Measurements from ENCODE around the gene EIF1. TPM values are rescaled to one million over a fixed set of nuclear protein-coding genes. Genes with fewer than 3 reads are reported as not detected.

EIF1 gene
- total and polyA plus RNA-seq, 2 of the 8 experiments (the other 6 are each of a cell fraction or from before 2014, with no cell fraction given): 175 to 539 TPM

DNA sequence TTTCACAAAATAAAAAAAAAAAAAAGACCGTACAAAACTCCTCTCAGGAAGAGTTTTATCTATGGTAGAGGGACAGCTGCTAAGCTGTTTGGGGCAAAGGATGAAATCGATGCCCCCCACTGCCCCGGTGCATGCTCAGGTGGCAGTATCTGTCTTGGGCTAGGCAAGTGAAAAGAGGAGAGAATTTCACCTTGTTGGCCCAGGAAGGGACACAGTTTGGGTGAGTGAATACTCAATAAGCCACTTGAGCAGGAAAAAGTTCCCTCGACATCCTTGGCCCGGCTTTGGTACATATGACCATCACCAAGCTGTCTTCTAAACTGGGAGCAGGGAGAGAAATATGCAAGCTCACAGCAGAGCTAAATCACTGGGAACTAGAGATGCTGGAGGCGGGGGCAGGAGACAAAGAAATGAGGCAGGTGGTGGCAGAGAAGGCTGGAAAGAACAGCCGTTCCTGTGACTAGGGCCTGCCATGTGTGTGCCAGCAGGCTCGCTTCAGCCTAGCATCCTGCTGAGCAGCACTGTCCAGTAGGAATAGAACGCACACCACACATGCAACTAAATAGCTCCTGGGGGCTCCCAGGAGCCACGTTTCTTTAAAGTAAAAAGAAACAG lies 8.2 kb upstream of the EIF1 start (continued):
- TF ChIP-seq, protein P1, sequence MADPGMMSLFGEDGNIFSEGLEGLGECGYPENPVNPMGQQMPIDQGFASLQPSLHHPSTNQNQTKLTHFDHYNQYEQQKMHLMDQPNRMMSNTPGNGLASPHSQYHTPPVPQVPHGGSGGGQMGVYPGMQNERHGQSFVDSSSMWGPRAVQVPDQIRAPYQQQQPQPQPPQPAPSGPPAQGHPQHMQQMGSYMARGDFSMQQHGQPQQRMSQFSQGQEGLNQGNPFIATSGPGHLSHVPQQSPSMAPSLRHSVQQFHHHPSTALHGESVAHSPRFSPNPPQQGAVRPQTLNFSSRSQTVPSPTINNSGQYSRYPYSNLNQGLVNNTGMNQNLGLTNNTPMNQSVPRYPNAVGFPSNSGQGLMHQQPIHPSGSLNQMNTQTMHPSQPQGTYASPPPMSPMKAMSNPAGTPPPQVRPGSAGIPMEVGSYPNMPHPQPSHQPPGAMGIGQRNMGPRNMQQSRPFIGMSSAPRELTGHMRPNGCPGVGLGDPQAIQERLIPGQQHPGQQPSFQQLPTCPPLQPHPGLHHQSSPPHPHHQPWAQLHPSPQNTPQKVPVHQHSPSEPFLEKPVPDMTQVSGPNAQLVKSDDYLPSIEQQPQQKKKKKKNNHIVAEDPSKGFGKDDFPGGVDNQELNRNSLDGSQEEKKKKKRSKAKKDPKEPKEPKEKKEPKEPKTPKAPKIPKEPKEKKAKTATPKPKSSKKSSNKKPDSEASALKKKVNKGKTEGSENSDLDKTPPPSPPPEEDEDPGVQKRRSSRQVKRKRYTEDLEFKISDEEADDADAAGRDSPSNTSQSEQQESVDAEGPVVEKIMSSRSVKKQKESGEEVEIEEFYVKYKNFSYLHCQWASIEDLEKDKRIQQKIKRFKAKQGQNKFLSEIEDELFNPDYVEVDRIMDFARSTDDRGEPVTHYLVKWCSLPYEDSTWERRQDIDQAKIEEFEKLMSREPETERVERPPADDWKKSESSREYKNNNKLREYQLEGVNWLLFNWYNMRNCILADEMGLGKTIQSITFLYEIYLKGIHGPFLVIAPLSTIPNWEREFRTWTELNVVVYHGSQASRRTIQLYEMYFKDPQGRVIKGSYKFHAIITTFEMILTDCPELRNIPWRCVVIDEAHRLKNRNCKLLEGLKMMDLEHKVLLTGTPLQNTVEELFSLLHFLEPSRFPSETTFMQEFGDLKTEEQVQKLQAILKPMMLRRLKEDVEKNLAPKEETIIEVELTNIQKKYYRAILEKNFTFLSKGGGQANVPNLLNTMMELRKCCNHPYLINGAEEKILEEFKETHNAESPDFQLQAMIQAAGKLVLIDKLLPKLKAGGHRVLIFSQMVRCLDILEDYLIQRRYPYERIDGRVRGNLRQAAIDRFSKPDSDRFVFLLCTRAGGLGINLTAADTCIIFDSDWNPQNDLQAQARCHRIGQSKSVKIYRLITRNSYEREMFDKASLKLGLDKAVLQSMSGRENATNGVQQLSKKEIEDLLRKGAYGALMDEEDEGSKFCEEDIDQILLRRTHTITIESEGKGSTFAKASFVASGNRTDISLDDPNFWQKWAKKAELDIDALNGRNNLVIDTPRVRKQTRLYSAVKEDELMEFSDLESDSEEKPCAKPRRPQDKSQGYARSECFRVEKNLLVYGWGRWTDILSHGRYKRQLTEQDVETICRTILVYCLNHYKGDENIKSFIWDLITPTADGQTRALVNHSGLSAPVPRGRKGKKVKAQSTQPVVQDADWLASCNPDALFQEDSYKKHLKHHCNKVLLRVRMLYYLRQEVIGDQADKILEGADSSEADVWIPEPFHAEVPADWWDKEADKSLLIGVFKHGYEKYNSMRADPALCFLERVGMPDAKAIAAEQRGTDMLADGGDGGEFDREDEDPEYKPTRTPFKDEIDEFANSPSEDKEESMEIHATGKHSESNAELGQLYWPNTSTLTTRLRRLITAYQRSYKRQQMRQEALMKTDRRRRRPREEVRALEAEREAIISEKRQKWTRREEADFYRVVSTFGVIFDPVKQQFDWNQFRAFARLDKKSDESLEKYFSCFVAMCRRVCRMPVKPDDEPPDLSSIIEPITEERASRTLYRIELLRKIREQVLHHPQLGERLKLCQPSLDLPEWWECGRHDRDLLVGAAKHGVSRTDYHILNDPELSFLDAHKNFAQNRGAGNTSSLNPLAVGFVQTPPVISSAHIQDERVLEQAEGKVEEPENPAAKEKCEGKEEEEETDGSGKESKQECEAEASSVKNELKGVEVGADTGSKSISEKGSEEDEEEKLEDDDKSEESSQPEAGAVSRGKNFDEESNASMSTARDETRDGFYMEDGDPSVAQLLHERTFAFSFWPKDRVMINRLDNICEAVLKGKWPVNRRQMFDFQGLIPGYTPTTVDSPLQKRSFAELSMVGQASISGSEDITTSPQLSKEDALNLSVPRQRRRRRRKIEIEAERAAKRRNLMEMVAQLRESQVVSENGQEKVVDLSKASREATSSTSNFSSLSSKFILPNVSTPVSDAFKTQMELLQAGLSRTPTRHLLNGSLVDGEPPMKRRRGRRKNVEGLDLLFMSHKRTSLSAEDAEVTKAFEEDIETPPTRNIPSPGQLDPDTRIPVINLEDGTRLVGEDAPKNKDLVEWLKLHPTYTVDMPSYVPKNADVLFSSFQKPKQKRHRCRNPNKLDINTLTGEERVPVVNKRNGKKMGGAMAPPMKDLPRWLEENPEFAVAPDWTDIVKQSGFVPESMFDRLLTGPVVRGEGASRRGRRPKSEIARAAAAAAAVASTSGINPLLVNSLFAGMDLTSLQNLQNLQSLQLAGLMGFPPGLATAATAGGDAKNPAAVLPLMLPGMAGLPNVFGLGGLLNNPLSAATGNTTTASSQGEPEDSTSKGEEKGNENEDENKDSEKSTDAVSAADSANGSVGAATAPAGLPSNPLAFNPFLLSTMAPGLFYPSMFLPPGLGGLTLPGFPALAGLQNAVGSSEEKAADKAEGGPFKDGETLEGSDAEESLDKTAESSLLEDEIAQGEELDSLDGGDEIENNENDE (IDR thresholded peaks at IDR 0.05; ENCODE audit: insufficient replicate concordance, low read length): no peak
- TF ChIP-seq SIN3A (conservative IDR thresholded peaks at IDR 0.05 in 1 of 2, IDR thresholded peaks at IDR 0.05 in 1 of 2; ENCODE audit: low read depth in 1 of 2, low read length in 2 of 2) (no peak), TEAD4 (IDR thresholded peaks at IDR 0.05; ENCODE audit: low read depth, low read length) (no peak), RFX5 (IDR thresholded peaks at IDR 0.05; ENCODE audit: borderline replicate concordance, low read depth, low read length) (no peak), EZH2 (IDR thresholded peaks at IDR 0.05; ENCODE audit: low read depth, low read length, severe bottlenecking) (no peak), KDM1A (IDR thresholded peaks at IDR 0.05; ENCODE audit: borderline replicate concordance, low read length) (no peak), EGR1 (IDR thresholded peaks at IDR 0.05; ENCODE audit: borderline replicate concordance, low read depth, low read length) (no peak), CHD1 (IDR thresholded peaks at IDR 0.05; ENCODE audit: low read depth, low read length) (no peak), CBX8 (IDR thresholded peaks at IDR 0.05; ENCODE audit: borderline replicate concordance, low read depth, low read length) (no peak)
- TF ChIP-seq, protein P2, sequence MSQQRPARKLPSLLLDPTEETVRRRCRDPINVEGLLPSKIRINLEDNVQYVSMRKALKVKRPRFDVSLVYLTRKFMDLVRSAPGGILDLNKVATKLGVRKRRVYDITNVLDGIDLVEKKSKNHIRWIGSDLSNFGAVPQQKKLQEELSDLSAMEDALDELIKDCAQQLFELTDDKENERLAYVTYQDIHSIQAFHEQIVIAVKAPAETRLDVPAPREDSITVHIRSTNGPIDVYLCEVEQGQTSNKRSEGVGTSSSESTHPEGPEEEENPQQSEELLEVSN (IDR thresholded peaks at IDR 0.05): no peak
